HepG2 (cell line): ENCODE measurements around the gene PCNT. TPM values are rescaled to one million over a fixed set of nuclear protein-coding genes. Genes with fewer than 3 reads are reported as not detected.

Experiments
- ATAC-seq: fragments of 200-7000 bp; cut with Tn5 transposase; 3 replicates; pipeline ENCODE4 v1.9.1; 2020; ENCODE audit warnings: mild to moderate bottlenecking, moderate library complexity
- BruUV-seq: library from RNA; stranded (reverse); fragments of 400-500 nt; replicated peaks from 2 replicates; lab custom pipeline; 2021; lab: Mats Ljungman, UMichigan
- CTCF ChIA-PET: fragments of 300-600 bp; formaldehyde crosslinking; extraction: SDS; loops from one replicate; lab custom pipeline; 2021; ENCODE audit warnings: low total read pairs, inconsistent platforms, low intra/inter-chr PET ratio; lab: Yijun Ruan, JAX
- POLR2A ChIA-PET: fragments of 350-600 bp; sonication (Branson Sonifier 250); formaldehyde crosslinking; loops from one replicate; lab custom pipeline; 2020; ENCODE audit warnings: antibody characterized with exemption, inconsistent platforms; lab: Yijun Ruan, JAX
- DNase-seq: peaks from one replicate; pipeline ENCODE4 v3.0.0-alpha.2; 2015; ENCODE audit warnings: low spot score
- FAIRE-seq: peaks from 3 replicates; lab custom pipeline; 2011; peaks lifted over from hg19 to GRCh38; lab: Jason Lieb, UNC
- H2AFZ ChIP-seq: one replicate; pipeline ENCODE4 v1.6.1; 2011; ENCODE audit warnings: low read length, inconsistent platforms
- H3K27ac ChIP-seq: fragments of 300-600 bp; 3 replicates; pipeline ENCODE4 v1.8.0; 2011; ENCODE audit warnings: mixed run types, mild to moderate bottlenecking, mixed read lengths, low read length, inconsistent platforms; ENCODE audit not compliant: insufficient read depth; ENCODE audit errors: extremely low read length
- H3K27me3 ChIP-seq, 2 experiments: fragments of 200-600 bp in 1 of 2; 2 replicates in 1 of 2; 3 replicates in 1 of 2; pipeline versions ENCODE4 v1.6.0 to v1.8.0; 2011; ENCODE audit warnings: low read length in 2 of 2, mild to moderate bottlenecking in 2 of 2, moderate library complexity in 2 of 2, inconsistent platforms in 1 of 2; ENCODE audit not compliant: insufficient read depth in 2 of 2, control insufficient read depth in 1 of 2
- H3K36me3 ChIP-seq, 2 experiments: fragments of 200-600 bp in 1 of 2; replicated peaks in 1 of 2; 2 replicates in 1 of 2; 3 replicates in 1 of 2; pipeline versions ENCODE4 v1.5.1 to v1.8.0; 2011; ENCODE audit warnings: low read length in 2 of 2, inconsistent platforms in 1 of 2; ENCODE audit not compliant: insufficient read depth in 2 of 2, control insufficient read depth in 1 of 2
- H3K4me1 ChIP-seq: 2 replicates; pipeline ENCODE4 v1.5.1; 2012; ENCODE audit warnings: low read length, inconsistent platforms; ENCODE audit not compliant: insufficient read depth
- H3K4me2 ChIP-seq: 2 replicates; pipeline ENCODE4 v1.6.0; 2011; ENCODE audit warnings: low read depth, low read length, inconsistent platforms
- H3K4me3 ChIP-seq, 3 experiments: fragments of 200-600 bp in 1 of 3; sonication (generic), shearing (Covaris generic) in 1 of 3; replicated peaks in 1 of 3; 2 replicates each; pipeline ENCODE4 v1.5.1; 2011 to 2016; ENCODE audit warnings: low read length in 3 of 3, inconsistent platforms in 2 of 3, low read depth in 2 of 3, mild to moderate bottlenecking in 2 of 3, control low read depth in 1 of 3, mixed read lengths in 1 of 3; ENCODE audit not compliant: insufficient read depth in 1 of 3
- H3K79me2 ChIP-seq: one replicate; pipeline ENCODE4 v1.6.1; 2011; ENCODE audit warnings: low read length, inconsistent platforms; ENCODE audit not compliant: insufficient read depth
- H3K9ac ChIP-seq: 2 replicates; pipeline ENCODE4 v1.6.0; 2011; ENCODE audit warnings: mild to moderate bottlenecking, low read depth, low read length, inconsistent platforms; ENCODE audit not compliant: insufficient read depth
- H3K9me3 ChIP-seq: 2 replicates; pipeline ENCODE4 v1.5.1; 2012; ENCODE audit warnings: mild to moderate bottlenecking, low read length
- H4K20me1 ChIP-seq: 2 replicates; pipeline ENCODE4 v1.6.0; 2011; ENCODE audit warnings: inconsistent platforms, mild to moderate bottlenecking, low read length, moderate library complexity; ENCODE audit not compliant: insufficient read depth
- DR1 ChIP-seq: sonication (generic); formaldehyde crosslinking; IDR thresholded peaks from 2 replicates; pipeline ENCODE4 v1.8.0; 2021; ENCODE audit warnings: mild to moderate bottlenecking, missing genetic modification reagents, inconsistent platforms
- ELF3 ChIP-seq: IDR thresholded peaks from 2 replicates; pipeline ENCODE4 v1.6.1; 2016; ENCODE audit warnings: missing genetic modification reagents, missing compliant biosample characterization
- GABPA ChIP-seq, 2 experiments: IDR thresholded peaks; 2 replicates each; pipeline ENCODE4 v1.6.1; 2011 to 2016; ENCODE audit warnings: low read depth in 2 of 2, low read length in 1 of 2, missing biosample characterization in 1 of 2, missing genetic modification characterization in 1 of 2
- GLMP ChIP-seq: sonication (generic); formaldehyde crosslinking; IDR thresholded peaks from 2 replicates; pipeline ENCODE4 v1.9.0; 2021; ENCODE audit warnings: missing genetic modification reagents, mild to moderate bottlenecking, borderline replicate concordance
- HIC2 ChIP-seq: sonication (generic); formaldehyde crosslinking; IDR thresholded peaks from 2 replicates; pipeline ENCODE4 v1.9.0; 2022; ENCODE audit warnings: low read depth, missing genetic modification reagents
- HMG20B ChIP-seq: conservative IDR thresholded peaks from 2 replicates; pipeline ENCODE4 v1.6.1; 2016; ENCODE audit warnings: missing genetic modification reagents, missing compliant biosample characterization
- HOXD1 ChIP-seq: sonication (generic); formaldehyde crosslinking; IDR thresholded peaks from 2 replicates; pipeline ENCODE4 v1.5.0; 2020; ENCODE audit warnings: missing genetic modification reagents
- KMT2B ChIP-seq: IDR thresholded peaks from 2 replicates; pipeline ENCODE4 v1.6.1; 2016; ENCODE audit warnings: missing genetic modification reagents, missing compliant biosample characterization
- RCOR2 ChIP-seq: IDR thresholded peaks from 2 replicates; pipeline ENCODE4 v1.6.1; 2016; ENCODE audit warnings: missing biosample characterization, missing genetic modification reagents
- SAP130 ChIP-seq: IDR thresholded peaks from 2 replicates; pipeline ENCODE4 v1.6.1; 2016; ENCODE audit warnings: low read depth
- TEAD2 ChIP-seq: sonication (generic); formaldehyde crosslinking; IDR thresholded peaks from 2 replicates; pipeline ENCODE4 v1.9.0; 2021; ENCODE audit warnings: missing genetic modification reagents
- U2AF2 ChIP-seq: fragments of 200-400 bp; formaldehyde crosslinking; IDR thresholded peaks from 2 replicates; pipeline ENCODE4 v1.6.1; 2017; ENCODE audit warnings: low read depth, mild to moderate bottlenecking, low read length
- ZBTB42 ChIP-seq: sonication (generic); formaldehyde crosslinking; IDR thresholded peaks from 2 replicates; pipeline ENCODE4 v1.5.0; 2020; ENCODE audit warnings: mild to moderate bottlenecking, missing genetic modification reagents
- ZKSCAN8 ChIP-seq: IDR thresholded peaks from 2 replicates; pipeline ENCODE4 v1.6.1; 2016; ENCODE audit warnings: borderline replicate concordance, missing genetic modification reagents, missing compliant biosample characterization
- ZNF563 ChIP-seq: sonication (generic); formaldehyde crosslinking; IDR thresholded peaks from 2 replicates; pipeline ENCODE4 v1.8.0; 2022; ENCODE audit warnings: mild to moderate bottlenecking, moderate library complexity, missing genetic modification reagents
- ZNF564 ChIP-seq: sonication (generic); formaldehyde crosslinking; IDR thresholded peaks from 2 replicates; pipeline ENCODE4 v1.8.1; 2023; ENCODE audit warnings: mild to moderate bottlenecking, missing genetic modification reagents
- ZNF576 ChIP-seq: sonication (generic); formaldehyde crosslinking; IDR thresholded peaks from 2 replicates; pipeline ENCODE4 v1.4.0; 2020; ENCODE audit warnings: mild to moderate bottlenecking, missing genetic modification reagents
- ZNF792 ChIP-seq: IDR thresholded peaks from 2 replicates; pipeline ENCODE4 v1.6.1; 2016
- ZSCAN31 ChIP-seq: sonication (generic); formaldehyde crosslinking; IDR thresholded peaks from 2 replicates; pipeline ENCODE4 v1.5.0; 2020; ENCODE audit warnings: low read depth, mild to moderate bottlenecking, missing genetic modification reagents
- WGBS: methylation state at CpG from one replicate; pipeline ENCODE4 v1.1.6; 2017; ENCODE audit warnings: low lambda C conversion rate; 5-methylcytosine and 5-hydroxymethylcytosine counted together
- in situ Hi-C: cut with HindIII; loops from 2 replicates; pipeline ENCODE4 v1.10.0; 2017; ENCODE audit warnings: low pct_unique_long_range_greater_than_20kb; ENCODE audit not compliant: extremely low pct_ligation_motif_present
- intact Hi-C: fragments of 100-400 bp; cut with micrococcal nuclease; formaldehyde crosslinking; loops from one replicate; pipeline ENCODE4 v1.10.0; 2022; ENCODE audit not compliant: unreplicated experiment
- polyA plus RNA-seq, 8 experiments: library from polyadenylated mRNA; depleted of rRNA in 3 of 8; stranded (reverse) in 7 of 8; unstranded in 1 of 8; fragments of >200 nt; fragmentation: Illumina TruSeq in 4 of 8; extraction: Trizol in 4 of 8; gene quantifications; 2 replicates each; pipeline versions ENCODE4 v1.2.1 to v1.2.3, GENCODE V29; 2011 to 2016; ENCODE audit warnings: low read depth in 4 of 8, missing spikeins in 1 of 8, mixed read lengths in 1 of 8; ENCODE audit not compliant: insufficient read depth in 1 of 8
- total RNA-seq, 5 experiments: library from RNA; depleted of rRNA; stranded (reverse); fragments of >200 nt; fragmentation: Illumina TruSeq; extraction: Trizol; gene quantifications; 2 replicates each; pipeline ENCODE4 v1.2.3, GENCODE V29; 2016; ENCODE audit warnings: low read depth in 1 of 5
- TF ChIP-seq, protein P1 (sequence below): IDR thresholded peaks from 2 replicates; pipeline ENCODE4 v1.6.1; 2016; ENCODE audit warnings: mild to moderate bottlenecking, missing biosample characterization, missing genetic modification reagents

PCNT gene
- total and polyA plus RNA-seq, 2 of the 13 experiments (the other 11 are each of a cell fraction or from before 2014, with no cell fraction given) = 5.6 to 12.4 TPM

GRCh38 chr21:46489162-46489663 is 165.3 kb downstream of the PCNT start:
- ChIA-PET CTCF (no interaction called here), POLR2A (no interaction called here)
- H3K27me3 ChIP-seq = no peaks in the 10 kb centered on the region
- TF ChIP-seq ZNF792 (CRISPR knock-in tag) = no peak
- TF ChIP-seq ZNF576 (CRISPR knock-in tag) = no peak
- no peak for TF ChIP-seq ZNF563 (CRISPR knock-in tag)
- no peak for TF ChIP-seq U2AF2
- no peak for TF ChIP-seq TEAD2
- no peak for TF ChIP-seq ZKSCAN8 (CRISPR knock-in tag)
- TF ChIP-seq ZSCAN31 (CRISPR knock-in tag) = no peak
- no peak for TF ChIP-seq HIC2 (CRISPR knock-in tag)
- TF ChIP-seq GLMP = no peak
- no peak for TF ChIP-seq KMT2B (CRISPR knock-in tag)
- TF ChIP-seq GABPA (IDR thresholded peaks at IDR 0.05; ENCODE audit: low read depth, low read length) = no peak
- TF ChIP-seq GABPA (CRISPR knock-in tag; IDR thresholded peaks at IDR 0.05; ENCODE audit: low read depth) = no peak
- TF ChIP-seq ZBTB42 = no peak
- TF ChIP-seq, protein P1, sequence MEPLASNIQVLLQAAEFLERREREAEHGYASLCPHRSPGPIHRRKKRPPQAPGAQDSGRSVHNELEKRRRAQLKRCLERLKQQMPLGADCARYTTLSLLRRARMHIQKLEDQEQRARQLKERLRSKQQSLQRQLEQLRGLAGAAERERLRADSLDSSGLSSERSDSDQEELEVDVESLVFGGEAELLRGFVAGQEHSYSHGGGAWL = no peak
- TF ChIP-seq DR1 (CRISPR knock-in tag) = no peak
- TF ChIP-seq HMG20B (CRISPR knock-in tag) = no peak
- no peak for TF ChIP-seq ZNF564 (CRISPR knock-in tag)
- no peak for TF ChIP-seq ELF3 (CRISPR knock-in tag)
- no peak for TF ChIP-seq RCOR2 (CRISPR knock-in tag)
- TF ChIP-seq SAP130 (CRISPR knock-in tag) = no peak
- TF ChIP-seq HOXD1 (CRISPR knock-in tag) = no peak
- H3K36me3 ChIP-seq = peaks cover 8 to 50% of the 10 kb centered on the region in 2 experiments
- no peaks in the 10 kb centered on the region; the same call in 1 of the 2 replicates for H4K20me1 ChIP-seq
- H3K4me1 ChIP-seq = no peaks in the 10 kb centered on the region
- 90% methylated on average over 6 of the region's 6 CpGs for WGBS
- no peak overlapping the region for H3K9ac ChIP-seq
- DNase-seq (no peak), ATAC-seq (no peak), FAIRE-seq (no peak)
- intact Hi-C loops = no loop called here
- H3K4me3 ChIP-seq = no peak overlapping the region
- H2AFZ ChIP-seq = no peak overlapping the region
- H3K27ac ChIP-seq = no peak overlapping the region
- H3K9me3 ChIP-seq = no peaks in the 10 kb centered on the region
- in situ Hi-C loops = no loop called here
- no peak overlapping the region for H3K4me2 ChIP-seq
- no TSS peak for BruUV-seq
- no peaks in the 10 kb centered on the region for H3K79me2 ChIP-seq
